A673 (cell line): ENCODE data around the gene VCAN.

ENCODE experiments used
- CTCF ChIP-seq: fragments of 300-800, 200-600 bp; sonication (generic); conservative IDR thresholded peaks from 2 replicates; pipeline ENCODE4 v1.5.1; 2017; ENCODE audit warnings: low read depth, mild to moderate bottlenecking, antibody characterized with exemption, low read length, moderate library complexity, mixed read lengths
- EZH2 ChIP-seq: fragments of 200-600 bp; sonication (generic); IDR thresholded peaks from 2 replicates; pipeline ENCODE4 v1.6.1; 2017; ENCODE audit warnings: borderline replicate concordance, low read depth, mild to moderate bottlenecking, mixed read lengths, antibody characterized with exemption, low read length; ENCODE audit not compliant: poor library complexity, severe bottlenecking

DNA sequence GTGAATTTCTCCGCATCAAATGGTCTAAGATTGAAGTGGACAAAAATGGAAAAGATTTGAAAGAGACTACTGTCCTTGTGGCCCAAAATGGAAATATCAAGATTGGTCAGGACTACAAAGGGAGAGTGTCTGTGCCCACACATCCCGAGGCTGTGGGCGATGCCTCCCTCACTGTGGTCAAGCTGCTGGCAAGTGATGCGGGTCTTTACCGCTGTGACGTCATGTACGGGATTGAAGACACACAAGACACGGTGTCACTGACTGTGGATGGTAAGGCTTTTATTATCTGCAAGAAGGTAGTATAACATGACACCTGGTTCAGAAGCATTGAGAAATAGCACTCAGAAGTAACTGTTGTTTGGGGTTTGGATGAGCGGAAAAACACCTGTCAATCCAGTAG, 18.7 kb downstream of the VCAN start:
- no peak for TF ChIP-seq CTCF
- no peak for TF ChIP-seq EZH2
